ENCODE measurements around the gene OR1D5.

- TF ChIP-seq CTCF (IDR thresholded peaks at IDR 0.05; ENCODE audit: extremely low read depth in 1 of 2, insufficient read depth in 1 of 2, low read depth in 1 of 2, low read length in 2 of 2) (no peak), POLR2A (IDR thresholded peaks at IDR 0.05; ENCODE audit: low read depth, low read length) (no peak), EZH2 (IDR thresholded peaks at IDR 0.05; ENCODE audit: borderline replicate concordance, low read depth, low read length, severe bottlenecking) (no peak)
Measured at GRCh38 chr17:3020381-3020780, 43.0 kb downstream of the OR1D5 start.
